Psoas muscle (tissue), 8 donors: ENCODE measurements around the gene CDK14. TPM values are rescaled to one million over a fixed set of nuclear protein-coding genes. Genes with fewer than 3 reads are reported as not detected.

ENCODE experiments used
- ATAC-seq, 4 donors: fragments of 200-7000 bp; cut with Tn5 transposase; one replicate each; pipeline ENCODE4 v1.9.1; 2020; ENCODE audit warnings: moderate library complexity in 3 of 4, mild to moderate bottlenecking in 2 of 4
- DNase-seq, 2 donors: peaks; one replicate each; pipeline ENCODE4 v3.0.0-alpha.2; 2020
- H3K27ac ChIP-seq: fragments of 200-600 bp; one replicate; pipeline ENCODE4 v1.8.0; 2022
- H3K27me3 ChIP-seq, 3 donors: fragments of 200-600 bp in 1 of 3; one replicate each; pipeline versions ENCODE4 v1.6.1 to v1.8.0; 2013 to 2022; ENCODE audit warnings: low read length in 2 of 3, mild to moderate bottlenecking in 2 of 3, moderate library complexity in 1 of 3; ENCODE audit not compliant: insufficient read depth in 3 of 3
- H3K36me3 ChIP-seq, 2 donors: fragments of 200-600 bp in 1 of 2; one replicate each; pipeline versions ENCODE4 v1.6.1 to v1.8.0; 2013 to 2022; ENCODE audit warnings: low read depth in 1 of 2, mild to moderate bottlenecking in 1 of 2, moderate library complexity in 1 of 2; ENCODE audit not compliant: insufficient read depth in 1 of 2
- H3K4me1 ChIP-seq: fragments of 200-600 bp; one replicate; pipeline ENCODE4 v1.8.0; 2022
- H3K4me3 ChIP-seq: fragments of 200-600 bp; one replicate; pipeline ENCODE4 v1.8.0; 2022; ENCODE audit warnings: mild to moderate bottlenecking
- H3K9me3 ChIP-seq: fragments of 200-600 bp; one replicate; pipeline ENCODE4 v1.8.0; 2022
- WGBS, 3 donors: extraction: QIAGEN DNeasy Blood & Tissue Kit; methylation state at CpG; one replicate each; pipeline versions ENCODE4 v1.1.6 to v1.1.7; 2013; 5-methylcytosine and 5-hydroxymethylcytosine counted together
- intact Hi-C, 2 donors: fragments of 100-400 bp; cut with DNase I; formaldehyde crosslinking; loops; one replicate each; pipeline versions ENCODE4 v1.11.0 to v1.14.2; 2022
- polyA plus RNA-seq, 3 donors: library from polyadenylated mRNA; stranded (reverse); fragments of 200-250 nt; gene quantifications; one replicate each; pipeline ENCODE4 v1.2.3, GENCODE V29; 2013
- total RNA-seq, 4 donors: library from RNA; stranded (reverse); fragmentation: NEBNext Ultra II Directional in 2 of 4; extraction: Animal tissue kit (Norgen Biotek cat#: 25700) in 2 of 4; gene quantifications; one replicate each; pipeline versions ENCODE4 v1.2.1 to v1.2.4, GENCODE V29; 2021 to 2023
- TF ChIP-seq, protein P1 (sequence below): fragments of 200-600 bp; IDR thresholded peaks from one replicate; pipeline ENCODE4 v1.8.0; 2022; ENCODE audit warnings: antibody characterized with exemption
- donor health status: healthy with polysubstance abuse.
- donor health status: DM: no; HTN: no; CAD: no; lungs with moderate emphysema.
- donor health status: Bipolar disorder and iron deficiency.
- donor health status: healthy.
- donor health status: DM: yes; HTN: yes; CAD: no.
- donor health status: DM: no; HTN: no; CAD: no.
- donor health status: DM: no; HTN: no; CAD: no.
- donor health status: DM: yes; HTN: yes; CAD: no.

The CDK14 gene
- total and polyA plus RNA-seq, 7 donors = 1.7 to 16.6 (median 10.6) TPM

DNA sequence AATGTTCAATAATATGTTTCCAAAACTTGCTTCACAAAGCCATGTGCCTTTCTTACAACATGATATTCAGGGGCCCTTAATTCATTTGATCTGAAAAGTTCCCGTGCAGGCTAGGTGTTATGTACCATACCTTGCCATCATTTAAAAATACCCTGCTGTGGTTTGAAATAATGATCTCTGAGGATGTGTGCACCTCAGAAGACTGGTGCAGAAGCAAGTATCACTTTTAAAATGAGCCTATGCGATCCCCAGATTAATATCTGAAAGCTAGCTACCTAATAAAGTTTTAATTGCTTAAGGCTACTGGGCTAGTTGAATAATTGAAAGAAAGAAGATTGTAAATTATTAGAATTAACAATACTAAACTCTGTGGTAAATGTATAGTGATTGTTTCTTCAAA, 262.4 kb downstream of the CDK14 start:
- TF ChIP-seq, protein P1, sequence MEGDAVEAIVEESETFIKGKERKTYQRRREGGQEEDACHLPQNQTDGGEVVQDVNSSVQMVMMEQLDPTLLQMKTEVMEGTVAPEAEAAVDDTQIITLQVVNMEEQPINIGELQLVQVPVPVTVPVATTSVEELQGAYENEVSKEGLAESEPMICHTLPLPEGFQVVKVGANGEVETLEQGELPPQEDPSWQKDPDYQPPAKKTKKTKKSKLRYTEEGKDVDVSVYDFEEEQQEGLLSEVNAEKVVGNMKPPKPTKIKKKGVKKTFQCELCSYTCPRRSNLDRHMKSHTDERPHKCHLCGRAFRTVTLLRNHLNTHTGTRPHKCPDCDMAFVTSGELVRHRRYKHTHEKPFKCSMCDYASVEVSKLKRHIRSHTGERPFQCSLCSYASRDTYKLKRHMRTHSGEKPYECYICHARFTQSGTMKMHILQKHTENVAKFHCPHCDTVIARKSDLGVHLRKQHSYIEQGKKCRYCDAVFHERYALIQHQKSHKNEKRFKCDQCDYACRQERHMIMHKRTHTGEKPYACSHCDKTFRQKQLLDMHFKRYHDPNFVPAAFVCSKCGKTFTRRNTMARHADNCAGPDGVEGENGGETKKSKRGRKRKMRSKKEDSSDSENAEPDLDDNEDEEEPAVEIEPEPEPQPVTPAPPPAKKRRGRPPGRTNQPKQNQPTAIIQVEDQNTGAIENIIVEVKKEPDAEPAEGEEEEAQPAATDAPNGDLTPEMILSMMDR = no peak
- no peak for DNase-seq
- Histone ChIP-seq H3K36me3 (no peaks in the 10 kb centered on the region), H3K9me3 (no peaks in the 10 kb centered on the region), H3K27ac (no peak overlapping the region), H3K27me3 (no peaks in the 10 kb centered on the region), H3K4me3 (no peak overlapping the region), H3K4me1 (no peaks in the 10 kb centered on the region)
- intact Hi-C loops = no loop called here
- ATAC-seq = no peak
- 88 to 96% (median 91%) methylated on average over 2 of the region's 2 CpGs for WGBS, 3 donors

DNA sequence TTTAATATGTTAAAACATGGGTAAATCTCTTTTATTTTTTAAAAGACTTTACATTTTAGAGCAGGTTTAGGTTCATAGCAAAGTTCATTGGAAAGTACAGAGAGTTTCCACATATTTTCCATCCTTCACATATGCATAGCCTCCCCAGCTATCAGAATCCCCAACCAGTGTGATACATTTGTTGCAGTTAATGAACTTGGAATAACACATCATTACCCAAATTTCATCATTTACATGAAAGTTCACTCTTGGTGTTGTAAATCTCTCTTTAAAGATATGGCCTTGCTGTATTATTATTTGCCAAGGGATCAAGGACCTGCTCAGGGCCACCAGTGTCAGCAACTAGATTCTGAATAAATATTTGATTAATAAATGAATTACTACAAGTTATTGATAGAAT, 263.4 kb downstream of the CDK14 start:
- intact Hi-C loops = no loop called here
- H3K36me3 ChIP-seq = no peaks in the 10 kb centered on the region
- TF ChIP-seq, protein P1 = no peak

DNA sequence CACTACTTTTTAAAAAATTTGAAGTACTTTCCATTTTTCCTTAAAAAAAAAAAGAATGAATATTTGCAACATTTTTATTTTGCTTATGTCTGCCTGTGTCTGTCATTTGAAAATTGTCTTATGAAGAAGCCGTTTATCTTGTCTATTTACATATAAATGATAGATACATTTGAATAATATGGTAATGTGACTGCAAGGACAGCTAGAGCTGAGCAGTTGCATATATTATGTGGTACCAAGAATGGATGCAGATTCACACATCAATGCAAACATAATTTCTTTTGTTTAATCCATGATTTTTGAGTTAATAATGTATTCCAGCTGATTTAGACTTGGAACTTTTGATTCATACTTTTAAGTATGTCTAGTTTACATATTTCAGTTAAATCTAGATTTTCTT, 268.0 kb downstream of the CDK14 start:
- Histone ChIP-seq H3K4me1 (no peaks in the 10 kb centered on the region), H3K4me3 (no peak overlapping the region), H3K27ac (no peak overlapping the region), H3K27me3 (no peaks in the 10 kb centered on the region), H3K36me3 (peaks cover 0 to 2% of the 10 kb centered on the region in 2 donors), H3K9me3 (no peaks in the 10 kb centered on the region)
- intact Hi-C loops = no loop called here
- DNase-seq (no peak), ATAC-seq (no peak)
- TF ChIP-seq, protein P1 = no peak
- 88 to 97% (median 96%) methylated on average over 1 of the region's 1 CpG for WGBS, 3 donors

More for the DNA sequence above, 263.4 kb downstream of the CDK14 start:
- ATAC-seq (no peak), DNase-seq (no peak)
- H3K4me1 ChIP-seq = no peaks in the 10 kb centered on the region
- H3K4me3 ChIP-seq = no peak overlapping the region
- H3K27ac ChIP-seq = no peak overlapping the region
- H3K27me3 ChIP-seq = no peaks in the 10 kb centered on the region
- H3K9me3 ChIP-seq = no peaks in the 10 kb centered on the region

DNA sequence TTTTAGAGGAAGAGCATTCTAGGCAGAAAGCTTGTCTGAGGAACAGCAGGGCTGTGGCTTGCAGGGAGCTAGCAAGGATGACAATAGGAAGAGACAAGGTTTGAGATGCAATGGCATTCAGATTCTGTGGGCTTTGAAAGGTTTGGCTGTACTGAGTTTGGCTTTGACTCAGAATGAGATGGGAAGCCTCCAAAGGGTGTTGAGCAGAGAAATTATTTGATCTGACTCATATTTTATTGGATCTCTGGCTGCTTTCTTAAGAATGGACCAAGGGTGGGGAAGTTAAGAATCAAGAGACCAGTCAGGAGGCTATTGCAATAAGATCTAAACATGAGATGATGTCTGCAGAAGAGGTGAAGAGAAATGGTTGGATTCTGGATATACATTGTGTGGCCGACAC, 273.2 kb downstream of the CDK14 start:
- no peak overlapping the region for H3K27ac ChIP-seq
- TF ChIP-seq, protein P1 = no peak
- no peaks in the 10 kb centered on the region for H3K27me3 ChIP-seq
- intact Hi-C loops = no loop called here
- no peaks in the 10 kb centered on the region for H3K9me3 ChIP-seq
- no peaks in the 10 kb centered on the region for H3K4me1 ChIP-seq
- ATAC-seq (no peak), DNase-seq (no peak)
- H3K36me3 ChIP-seq = peaks cover 0 to 2% of the 10 kb centered on the region in 2 donors
- H3K4me3 ChIP-seq = no peak overlapping the region
- 100% methylated on average over 1 of the region's 1 CpG for WGBS, 3 donors

DNA sequence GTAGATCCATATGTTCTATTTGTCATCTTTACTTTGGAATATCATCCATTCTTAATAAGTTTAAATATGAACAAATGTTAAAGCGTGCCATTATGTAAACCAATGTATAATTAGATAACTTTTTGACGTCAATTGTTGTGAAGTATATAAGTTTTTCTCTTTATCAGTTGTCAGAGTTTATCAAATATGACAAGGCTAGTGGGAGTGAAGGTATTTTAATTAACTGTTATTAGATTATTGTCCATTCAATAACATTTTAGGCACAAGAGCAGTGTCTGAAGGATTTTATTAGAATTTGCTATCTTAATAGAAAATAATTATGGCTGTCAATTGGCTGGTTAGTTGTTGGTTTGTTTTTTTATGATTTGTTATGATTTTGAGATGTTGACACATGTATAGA, 280.6 kb downstream of the CDK14 start:
- ATAC-seq (no peak), DNase-seq (no peak)
- no peak overlapping the region for H3K4me3 ChIP-seq
- H3K9me3 ChIP-seq = no peaks in the 10 kb centered on the region
- no peaks in the 10 kb centered on the region for H3K36me3 ChIP-seq
- H3K27me3 ChIP-seq = no peaks in the 10 kb centered on the region
- H3K4me1 ChIP-seq = peaks cover 5% of the 10 kb centered on the region
- WGBS, 3 donors = 96 to 97% (median 97%) methylated on average over 2 of the region's 2 CpGs
- intact Hi-C loops = no loop called here
- H3K27ac ChIP-seq = no peak overlapping the region
- TF ChIP-seq, protein P1 = no peak
